ENCODE data around the gene TMEM272.

Gene TMEM272

GRCh38 chr13:51844862-51845573, at the start of gene TMEM272:
Gene TMEM272, minus strand, starts transcription at chr13:51845177. Its CDS starts 6,647 bp downstream, at chr13:51838530.
- DNase-seq (ENCODE audit: low spot score), result peak; percentile 47

- no peak for DNase-seq (ENCODE audit: low spot score)
Observed at GRCh38 chr13:51894239-51894638, 49.3 kb upstream of the TMEM272 start.

- DNase-seq (ENCODE audit: low spot score), result no peak
Observed at GRCh38 chr13:51892657-51893056, 47.7 kb upstream of the TMEM272 start.

GRCh38 chr13:51887468-51887867, 42.5 kb upstream of the TMEM272 start:
- no peak for DNase-seq (ENCODE audit: low spot score)

- no peak for DNase-seq (ENCODE audit: low spot score)
Observed at GRCh38 chr13:51885651-51886050, 40.7 kb upstream of the TMEM272 start.

GRCh38 chr13:51883226-51883600, 38.2 kb upstream of the TMEM272 start:
- DNase-seq (ENCODE audit: low spot score), result no peak

GRCh38 chr13:51882570-51883225, 37.7 kb upstream of the TMEM272 start:
- no peak for DNase-seq (ENCODE audit: low spot score)

GRCh38 chr13:51881296-51881695, 36.3 kb upstream of the TMEM272 start:
- DNase-seq (ENCODE audit: low spot score), result no peak

- no peak for DNase-seq (ENCODE audit: low spot score)
Observed at GRCh38 chr13:51879133-51879532, 34.2 kb upstream of the TMEM272 start.

GRCh38 chr13:51874651-51875050, 29.7 kb upstream of the TMEM272 start:
- DNase-seq (ENCODE audit: low spot score), result no peak

- DNase-seq (ENCODE audit: low spot score), result no peak
Observed at GRCh38 chr13:51873837-51874236, 28.9 kb upstream of the TMEM272 start.

- DNase-seq (ENCODE audit: low spot score), result no peak
Observed at GRCh38 chr13:51873117-51873798, 28.3 kb upstream of the TMEM272 start.

GRCh38 chr13:51870616-51871015, 25.6 kb upstream of the TMEM272 start:
- DNase-seq (ENCODE audit: low spot score), result no peak

GRCh38 chr13:51869916-51870315, 24.9 kb upstream of the TMEM272 start:
- no peak for DNase-seq (ENCODE audit: low spot score)

GRCh38 chr13:51867062-51867461, 22.1 kb upstream of the TMEM272 start:
- DNase-seq (ENCODE audit: low spot score), result no peak

GRCh38 chr13:51865838-51866237, 20.9 kb upstream of the TMEM272 start:
- DNase-seq (ENCODE audit: low spot score), result no peak

GRCh38 chr13:51862957-51863356, 18.0 kb upstream of the TMEM272 start:
- no peak for DNase-seq (ENCODE audit: low spot score)

- no peak for DNase-seq (ENCODE audit: low spot score)
Observed at GRCh38 chr13:51861723-51862300, 16.8 kb upstream of the TMEM272 start, which contains the start of gene CCDC70. Gene CCDC70, plus strand, starts transcription at chr13:51861969. Its CDS starts 3,443 bp downstream, at chr13:51865412.

- DNase-seq (ENCODE audit: low spot score), result no peak
Observed at GRCh38 chr13:51858433-51859247, 13.7 kb upstream of the TMEM272 start.

GRCh38 chr13:51856998-51857397, 12.0 kb upstream of the TMEM272 start:
- no peak for DNase-seq (ENCODE audit: low spot score)

GRCh38 chr13:51856027-51856736, 11.2 kb upstream of the TMEM272 start:
- DNase-seq (ENCODE audit: low spot score), result no peak

Measured in hematopoietic multipotent progenitor cell treated with erythropoietin and hydrocortisone succinate and interleukin-3 and kit ligand, for 15 days (in vitro differentiated cells).